ENCODE measurements around the gene CERS5.

- TF ChIP-seq, protein P1, sequence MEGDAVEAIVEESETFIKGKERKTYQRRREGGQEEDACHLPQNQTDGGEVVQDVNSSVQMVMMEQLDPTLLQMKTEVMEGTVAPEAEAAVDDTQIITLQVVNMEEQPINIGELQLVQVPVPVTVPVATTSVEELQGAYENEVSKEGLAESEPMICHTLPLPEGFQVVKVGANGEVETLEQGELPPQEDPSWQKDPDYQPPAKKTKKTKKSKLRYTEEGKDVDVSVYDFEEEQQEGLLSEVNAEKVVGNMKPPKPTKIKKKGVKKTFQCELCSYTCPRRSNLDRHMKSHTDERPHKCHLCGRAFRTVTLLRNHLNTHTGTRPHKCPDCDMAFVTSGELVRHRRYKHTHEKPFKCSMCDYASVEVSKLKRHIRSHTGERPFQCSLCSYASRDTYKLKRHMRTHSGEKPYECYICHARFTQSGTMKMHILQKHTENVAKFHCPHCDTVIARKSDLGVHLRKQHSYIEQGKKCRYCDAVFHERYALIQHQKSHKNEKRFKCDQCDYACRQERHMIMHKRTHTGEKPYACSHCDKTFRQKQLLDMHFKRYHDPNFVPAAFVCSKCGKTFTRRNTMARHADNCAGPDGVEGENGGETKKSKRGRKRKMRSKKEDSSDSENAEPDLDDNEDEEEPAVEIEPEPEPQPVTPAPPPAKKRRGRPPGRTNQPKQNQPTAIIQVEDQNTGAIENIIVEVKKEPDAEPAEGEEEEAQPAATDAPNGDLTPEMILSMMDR (optimal IDR thresholded peaks at IDR 0.05 in 1 of 3, IDR thresholded peaks at IDR 0.05 in 1 of 3, conservative IDR thresholded peaks at IDR 0.05 in 1 of 3; ENCODE audit: extremely low read depth in 1 of 3, insufficient read depth in 2 of 3, low read length in 3 of 3) = no peak
- TF ChIP-seq EZH2 (IDR thresholded peaks at IDR 0.05; ENCODE audit: low read length) = no peak
These were observed 54.5 kb downstream of the CERS5 start for GRCh38 chr12:50112456-50113218.

Measured in keratinocyte (primary cell).